SK-N-SH (cell line): Measurements from ENCODE around the gene CHAT. TPM values are rescaled to one million over a fixed set of nuclear protein-coding genes. Genes with fewer than 3 reads are reported as not detected.

Source experiments
- CTCF ChIA-PET: fragments of 300-600, 350-600 bp; formaldehyde crosslinking; extraction: SDS; loops from one replicate; lab custom pipeline; 2021; lab: Yijun Ruan, JAX
- POLR2A ChIA-PET: fragments of 350-600 bp; sonication (Branson Sonifier 250); formaldehyde crosslinking; extraction: SDS; loops from one replicate; lab custom pipeline; 2020; ENCODE audit warnings: antibody characterized with exemption, inconsistent platforms; lab: Yijun Ruan, JAX
- DNase-seq: peaks from one replicate; pipeline ENCODE4 v3.0.0; 2012
- H2AFZ ChIP-seq: fragments of 200-600 bp; sonication (generic); 2 replicates; pipeline ENCODE4 v1.8.1; 2016; ENCODE audit warnings: antibody characterized with exemption, mild to moderate bottlenecking, low read depth
- H3F3A ChIP-seq: fragments of 200-600 bp; sonication (generic); replicated peaks from 2 replicates; pipeline ENCODE3; 2016; ENCODE audit warnings: antibody characterized with exemption, mild to moderate bottlenecking; ENCODE audit not compliant: insufficient read depth
- H3K27ac ChIP-seq, 2 experiments: fragments of 200-500 bp in 1 of 2; fragments of 200-600 bp in 1 of 2; sonication (Bioruptor generic) in 1 of 2; sonication (generic), shearing (Covaris generic) in 1 of 2; 2 replicates each; pipeline versions ENCODE4 v1.5.1 to v1.6.1; 2014 to 2016; ENCODE audit warnings: low read depth in 2 of 2, inconsistent platforms in 1 of 2, low read length in 1 of 2, mild to moderate bottlenecking in 1 of 2, mixed read lengths in 1 of 2
- H3K27me3 ChIP-seq: fragments of 200-600 bp; sonication (generic), shearing (Covaris generic); 2 replicates; pipeline ENCODE4 v1.6.1; 2016; ENCODE audit warnings: mixed run types; ENCODE audit not compliant: insufficient read depth
- H3K36me3 ChIP-seq, 2 experiments: fragments of 200-500 bp in 1 of 2; fragments of 200-600 bp in 1 of 2; sonication (Bioruptor generic) in 1 of 2; sonication (generic) in 1 of 2; replicated peaks in 1 of 2; 2 replicates each; pipeline versions ENCODE3 to v1.5.1; 2014 to 2016; ENCODE audit warnings: low read length in 1 of 2, mild to moderate bottlenecking in 1 of 2; ENCODE audit not compliant: insufficient read depth in 2 of 2, control insufficient read depth in 1 of 2
- H3K4me1 ChIP-seq, 2 experiments: fragments of 200-500 bp in 1 of 2; fragments of 200-600 bp in 1 of 2; sonication (Bioruptor generic) in 1 of 2; sonication (generic), shearing (Covaris generic) in 1 of 2; 2 replicates each; pipeline versions ENCODE4 v1.5.1 to v1.6.1; 2014 to 2016; ENCODE audit warnings: low read depth in 1 of 2, low read length in 1 of 2, mixed run types in 1 of 2; ENCODE audit not compliant: insufficient read depth in 2 of 2, control insufficient read depth in 1 of 2
- H3K4me2 ChIP-seq: fragments of 200-600 bp; sonication (generic), shearing (Covaris generic); 2 replicates; pipeline ENCODE4 v1.6.1; 2017; ENCODE audit warnings: mixed run types
- H3K4me3 ChIP-seq, 2 experiments: fragments of 200-500 bp in 1 of 2; fragments of 200-600 bp in 1 of 2; sonication (Bioruptor generic) in 1 of 2; sonication (generic), shearing (Covaris generic) in 1 of 2; 2 replicates each; pipeline versions ENCODE4 v1.5.1 to v1.8.1; 2014 to 2016; ENCODE audit warnings: low read depth in 2 of 2, inconsistent platforms in 1 of 2, low read length in 1 of 2, mild to moderate bottlenecking in 1 of 2, mixed read lengths in 1 of 2, moderate library complexity in 1 of 2
- H3K79me2 ChIP-seq: fragments of 200-600 bp; sonication (generic); 2 replicates; pipeline ENCODE4 v1.8.1; 2017; ENCODE audit warnings: mild to moderate bottlenecking; ENCODE audit not compliant: insufficient read depth
- H3K9ac ChIP-seq: fragments of 200-600 bp; sonication (generic); 2 replicates; pipeline ENCODE4 v1.6.1; 2017; ENCODE audit warnings: mixed run types
- H3K9me2 ChIP-seq: fragments of 200-600 bp; sonication (generic); 2 replicates; pipeline ENCODE4 v1.6.1; 2017; ENCODE audit warnings: mixed run types
- H3K9me3 ChIP-seq: fragments of 200-600 bp; sonication (generic); 2 replicates; pipeline ENCODE4 v1.6.1; 2017; ENCODE audit warnings: mixed run types, mild to moderate bottlenecking, moderate library complexity
- H4K20me1 ChIP-seq: fragments of 200-600 bp; sonication (generic); 2 replicates; pipeline ENCODE4 v1.6.1; 2017; ENCODE audit warnings: mild to moderate bottlenecking, mixed run types; ENCODE audit not compliant: insufficient read depth
- CHD2 ChIP-seq: fragments of 150-350 bp; IDR thresholded peaks from 2 replicates; pipeline ENCODE4 v1.6.1; 2018; ENCODE audit warnings: low read length; ENCODE audit not compliant: partially characterized antibody
- ELF1 ChIP-seq: IDR thresholded peaks from 2 replicates; pipeline ENCODE4 v1.4.0; 2012
- EZH2phosphoT487 ChIP-seq: fragments of 200-600 bp; sonication (generic); IDR thresholded peaks from 2 replicates; pipeline ENCODE4 v1.6.1; 2017; ENCODE audit warnings: low read depth, mixed run types, mild to moderate bottlenecking, antibody characterized with exemption, moderate library complexity, borderline replicate concordance
- FOSL2 ChIP-seq: IDR thresholded peaks from 2 replicates; pipeline ENCODE4 v1.4.0; 2012; ENCODE audit warnings: low read depth, mild to moderate bottlenecking, moderate library complexity, borderline replicate concordance
- FOXJ3 ChIP-seq: sonication (generic); formaldehyde crosslinking; IDR thresholded peaks from 2 replicates; pipeline ENCODE4 v1.5.1; 2020; ENCODE audit warnings: mild to moderate bottlenecking, missing genetic modification reagents
- FOXM1 ChIP-seq: IDR thresholded peaks from 2 replicates; pipeline ENCODE4 v1.4.0; 2012; ENCODE audit warnings: low read depth, mild to moderate bottlenecking
- MEF2A ChIP-seq: IDR thresholded peaks from 2 replicates; pipeline ENCODE4 v1.4.0; 2012; ENCODE audit warnings: low read depth, borderline replicate concordance
- MXI1 ChIP-seq: IDR thresholded peaks from 2 replicates; pipeline ENCODE4 v1.6.1; 2012; ENCODE audit warnings: mild to moderate bottlenecking, low read depth, low read length, improper control_type of control experiment
- PBX3 ChIP-seq: IDR thresholded peaks from 2 replicates; pipeline ENCODE4; 2012
- POLR2AphosphoS5 ChIP-seq: IDR thresholded peaks from 2 replicates; pipeline ENCODE4 v1.6.1; 2012; ENCODE audit warnings: low read depth, low read length
- REST ChIP-seq: IDR thresholded peaks from 2 replicates; pipeline ENCODE4 v1.6.1; 2012; ENCODE audit warnings: mild to moderate bottlenecking, low read depth, low read length, moderate library complexity
- RXRA ChIP-seq: IDR thresholded peaks from 2 replicates; pipeline ENCODE4 v1.4.0; 2012; ENCODE audit warnings: low read depth, mild to moderate bottlenecking, borderline replicate concordance
- SIN3A ChIP-seq: IDR thresholded peaks from 2 replicates; pipeline ENCODE4 v1.6.1; 2012; ENCODE audit warnings: low read depth, mild to moderate bottlenecking, low read length, moderate library complexity, borderline replicate concordance
- SMC3 ChIP-seq: IDR thresholded peaks from 2 replicates; pipeline ENCODE4 v1.6.1; 2012; ENCODE audit warnings: low read depth, low read length, improper control_type of control experiment
- TEAD4 ChIP-seq: IDR thresholded peaks from 2 replicates; pipeline ENCODE4 v1.4.0; 2012; ENCODE audit warnings: mild to moderate bottlenecking, borderline replicate concordance; ENCODE audit not compliant: insufficient read depth
- USF1 ChIP-seq: IDR thresholded peaks from 2 replicates; pipeline ENCODE4 v1.4.0; 2012; ENCODE audit warnings: low read depth, borderline replicate concordance
- USF2 ChIP-seq: fragments of 150-350 bp; IDR thresholded peaks from 2 replicates; pipeline ENCODE4 v1.6.1; 2017; ENCODE audit warnings: antibody characterized with exemption, low read length, low read depth, borderline replicate concordance
- YY1 ChIP-seq: IDR thresholded peaks from 2 replicates; pipeline ENCODE4 v1.4.0; 2012; ENCODE audit warnings: low read depth, mild to moderate bottlenecking
- ZBTB33 ChIP-seq: IDR thresholded peaks from 2 replicates; pipeline ENCODE4 v1.4.0; 2012; ENCODE audit warnings: low read depth, borderline replicate concordance
- WGBS: methylation state at CpG from one replicate; pipeline ENCODE4 v1.1.6; 2017; ENCODE audit warnings: low lambda C conversion rate; 5-methylcytosine and 5-hydroxymethylcytosine counted together
- polyA plus RNA-seq, 3 experiments: library from polyadenylated mRNA; depleted of rRNA; stranded (reverse); fragments of >200 nt; gene quantifications; 2 replicates each; pipeline ENCODE4 v1.2.3, GENCODE V29; 2012

Gene CHAT
- polyA plus RNA-seq, 1 of the 3 experiments (the other 2 are of a cell fraction): not detected

GRCh38 chr10:49711481-49711880, 97.6 kb downstream of the CHAT start:
- Histone ChIP-seq H4K20me1 (no peaks in the 10 kb centered on the region), H3K36me3 (no peaks in the 10 kb centered on the region), H3K27ac (no peak overlapping the region), H3K4me2 (no peak overlapping the region), H3K27me3 (no peaks in the 10 kb centered on the region), H3K4me1 (no peaks in the 10 kb centered on the region; a peak in 1 of 4 replicates), H3K9me3 (no peaks in the 10 kb centered on the region), H2AFZ (no peak overlapping the region), H3F3A (no peaks in the 10 kb centered on the region), H3K9me2 (no peaks in the 10 kb centered on the region), H3K79me2 (no peaks in the 10 kb centered on the region), H3K9ac (no peak overlapping the region)
- ChIA-PET CTCF (interaction anchor here (1.3 kb wide), 1 partner anchor 15 kb away, joined by 3 read pairs; no protein-coding TSS in a partner anchor), POLR2A (no interaction called here)
- no peak for DNase-seq
- 63% methylated on average over 8 of the region's 8 CpGs for WGBS
- TF ChIP-seq FOXM1 (no peak), SIN3A (no peak), FOSL2 (no peak), MEF2A (no peak), USF2 (no peak), POLR2AphosphoS5 (no peak), CHD2 (no peak), ZBTB33 (no peak), EZH2phosphoT487 (no peak)
- TF ChIP-seq, all 33 proteins: peak for 0
- no peak overlapping the region for H3K4me3 ChIP-seq

- H3K4me1 ChIP-seq: no peaks in the 10 kb centered on the region; a peak in 1 of 4 replicates
- no peaks in the 10 kb centered on the region for H3K79me2 ChIP-seq
- no peaks in the 10 kb centered on the region for H3F3A ChIP-seq
- H4K20me1 ChIP-seq: no peaks in the 10 kb centered on the region
- no peaks in the 10 kb centered on the region for H3K27me3 ChIP-seq
- no peaks in the 10 kb centered on the region for H3K36me3 ChIP-seq
- no peak overlapping the region for H3K9ac ChIP-seq
- no peak overlapping the region for H3K4me2 ChIP-seq
- no peaks in the 10 kb centered on the region for H3K9me3 ChIP-seq
- WGBS: 43% methylated on average over 4 of the region's 5 CpGs
- no peak for DNase-seq
- POLR2A ChIA-PET: no interaction called here
- CTCF ChIA-PET: interaction anchor here (1.6 kb wide), 1 partner anchor 21 kb away, joined by 4 read pairs; no protein-coding TSS in a partner anchor
- H3K4me3 ChIP-seq: no peak overlapping the region
- H3K27ac ChIP-seq: no peak overlapping the region
- H3K9me2 ChIP-seq: no peaks in the 10 kb centered on the region
- no peak overlapping the region for H2AFZ ChIP-seq
- no peak for TF ChIP-seq RXRA
- no peak for TF ChIP-seq USF1
- TF ChIP-seq SIN3A: no peak
- no peak for TF ChIP-seq SMC3
- no peak for TF ChIP-seq POLR2AphosphoS5
- no peak for TF ChIP-seq TEAD4
- no peak for TF ChIP-seq MXI1
- TF ChIP-seq FOXJ3 (CRISPR knock-in tag): no peak
- TF ChIP-seq REST: no peak
- TF ChIP-seq YY1: no peak
- TF ChIP-seq EZH2phosphoT487: no peak
- TF ChIP-seq CHD2: no peak
- no peak for TF ChIP-seq PBX3
- no peak for TF ChIP-seq ELF1
Observed at GRCh38 chr10:49713266-49713665, 99.4 kb downstream of the CHAT start.
